ACC112 (cell line): Measurements from ENCODE around the gene TCAF1.
"Not testable (repeated sequence)": the region's sequence is repeated elsewhere in the genome, so short reads cannot be mapped to it uniquely, and the experiment has no call there.

Source experiments
- H2AFZ ChIP-seq: fragments of 200-600 bp; sonication (generic); one replicate; pipeline ENCODE4 v1.6.0; 2017; ENCODE audit warnings: antibody characterized with exemption, low read length; ENCODE audit not compliant: unreplicated experiment
- H3K27ac ChIP-seq: fragments of 200-600 bp; sonication (generic); 2 replicates; pipeline ENCODE4 v1.5.1; 2014; ENCODE audit warnings: low read depth, mild to moderate bottlenecking, antibody characterized with exemption, low read length, moderate library complexity
- H3K27me3 ChIP-seq: fragments of 200-600 bp; sonication (generic); 2 replicates; pipeline ENCODE4 v1.6.1; 2014; ENCODE audit warnings: mild to moderate bottlenecking, antibody characterized with exemption, low read length, moderate library complexity, mixed read lengths; ENCODE audit not compliant: insufficient read depth
- H3K36me3 ChIP-seq: fragments of 200-600 bp; sonication (generic); 2 replicates; pipeline ENCODE4 v1.6.1; 2016; ENCODE audit warnings: mild to moderate bottlenecking, antibody characterized with exemption, low read length, moderate library complexity, mixed read lengths; ENCODE audit not compliant: insufficient read depth
- H3K4me1 ChIP-seq: fragments of 200-600 bp; sonication (generic); one replicate; pipeline ENCODE4 v1.6.1; 2016; ENCODE audit warnings: low read length, mixed read lengths; ENCODE audit not compliant: insufficient read depth, unreplicated experiment, control insufficient read depth
- H3K4me3 ChIP-seq: fragments of 200-600 bp; sonication (generic); 2 replicates; pipeline ENCODE4 v1.5.1; 2014; ENCODE audit warnings: mild to moderate bottlenecking, low read depth, low read length
- H3K79me2 ChIP-seq: fragments of 200-600 bp; sonication (generic); one replicate; pipeline ENCODE4 v1.6.0; 2016; ENCODE audit warnings: low read length; ENCODE audit not compliant: control insufficient read depth, unreplicated experiment, insufficient read depth

The TCAF1 gene

DNA sequence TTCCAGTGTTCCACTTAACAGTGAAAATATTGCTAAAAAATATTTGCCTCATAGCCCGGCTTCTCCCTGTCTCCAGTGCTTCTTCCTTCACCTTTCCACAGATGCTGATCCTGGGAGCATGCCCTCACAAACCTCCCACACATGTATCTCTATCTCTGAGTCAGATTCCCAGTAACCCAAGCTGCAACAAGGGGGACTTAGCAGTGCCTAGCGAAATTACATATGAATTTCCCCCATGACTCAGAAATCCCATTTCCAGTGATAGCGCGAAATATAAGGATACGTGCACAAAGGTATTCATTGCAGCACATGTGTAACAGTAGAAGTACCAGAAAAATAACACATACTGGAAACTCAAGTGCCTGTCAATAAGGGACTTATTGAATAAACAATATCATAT is 75.4 kb downstream of the TCAF1 start:
- not testable (repeated sequence) for H3K4me1 ChIP-seq

DNA sequence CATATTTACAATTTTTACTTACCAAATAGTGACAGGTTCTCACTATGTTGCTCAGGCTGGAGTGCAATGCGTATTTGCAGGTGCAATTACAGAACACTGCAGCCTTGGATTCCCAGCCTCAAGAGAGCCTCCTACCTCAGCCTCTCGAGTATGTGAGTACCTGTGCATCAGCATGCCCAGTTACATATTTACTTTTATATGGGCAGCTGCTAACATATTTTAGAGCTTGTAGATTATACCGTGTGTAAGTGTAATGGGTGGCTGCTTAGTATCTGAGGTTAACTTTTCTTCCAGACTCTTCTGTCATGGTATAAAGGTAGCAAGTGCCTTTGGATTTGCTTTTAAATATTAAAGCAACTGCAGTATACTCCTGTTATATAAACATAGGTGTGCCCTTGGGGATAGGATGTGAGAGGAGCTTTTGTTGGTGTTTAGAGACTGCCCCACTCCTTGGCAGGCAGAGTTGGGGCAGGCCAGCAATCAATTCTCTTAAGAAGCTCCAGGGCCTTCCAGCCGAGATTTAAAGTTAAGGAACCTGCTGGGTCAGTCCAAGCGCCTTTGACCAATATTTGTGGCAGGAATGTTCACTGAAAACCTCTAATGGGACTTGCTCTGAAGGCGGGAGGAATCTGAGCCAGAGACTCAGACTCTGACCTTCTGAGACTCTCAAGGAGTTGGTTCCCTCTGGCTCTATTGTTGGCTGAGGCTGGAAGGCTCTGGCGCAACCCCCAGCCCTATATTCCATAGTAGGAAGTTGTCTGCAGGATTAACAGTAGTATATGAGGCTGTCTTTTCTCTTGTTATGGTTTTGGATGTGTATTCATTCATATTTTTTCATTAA is 77.5 kb downstream of the TCAF1 start:
- not testable (repeated sequence) for H3K27me3 ChIP-seq, H3K79me2 ChIP-seq, H3K4me3 ChIP-seq, H3K36me3 ChIP-seq, H2AFZ ChIP-seq, H3K4me1 ChIP-seq
- H3K27ac ChIP-seq = peak overlapping the region; percentile 29; the same call in 1 of the 2 replicates

More for the DNA sequence above, 75.4 kb downstream of the TCAF1 start:
- not testable (repeated sequence) for H3K79me2 ChIP-seq, H3K27ac ChIP-seq, H3K27me3 ChIP-seq, H3K4me3 ChIP-seq, H2AFZ ChIP-seq, H3K36me3 ChIP-seq

DNA sequence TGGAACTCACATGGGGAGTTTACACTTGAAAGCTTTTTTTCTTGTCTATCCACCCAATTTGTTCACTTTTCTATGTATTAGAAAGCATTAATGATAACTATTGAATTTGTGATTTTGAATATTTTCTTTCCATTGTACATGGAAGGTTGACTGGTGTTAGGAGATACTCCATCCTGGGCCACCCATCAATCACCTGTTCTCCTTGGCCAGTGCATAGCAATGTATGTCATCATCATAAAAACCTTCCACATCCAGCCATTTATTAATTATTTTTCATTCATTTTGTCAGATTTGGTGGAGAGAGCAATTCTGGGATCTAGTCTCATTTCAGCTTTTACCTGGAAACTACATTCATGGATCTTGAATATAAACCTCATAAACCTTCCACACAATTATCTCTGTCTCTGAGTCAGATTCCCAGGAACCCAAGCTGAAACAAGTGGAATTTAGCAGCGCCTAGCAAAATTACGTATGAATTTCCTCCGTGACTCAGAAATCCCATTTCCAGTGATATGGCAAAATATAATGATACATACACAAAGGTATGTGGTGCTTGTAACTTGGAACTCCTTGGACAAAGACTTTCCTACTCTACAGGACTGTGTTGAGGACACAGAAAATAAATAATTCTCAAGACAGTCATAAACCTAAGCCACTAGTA is 78.2 kb downstream of the TCAF1 start:
- H3K36me3 ChIP-seq, H3K79me2 ChIP-seq, H3K27me3 ChIP-seq, H3K4me3 ChIP-seq, H3K4me1 ChIP-seq, H2AFZ ChIP-seq: not testable (repeated sequence)
- peak overlapping the region; percentile 77 for H3K27ac ChIP-seq

DNA sequence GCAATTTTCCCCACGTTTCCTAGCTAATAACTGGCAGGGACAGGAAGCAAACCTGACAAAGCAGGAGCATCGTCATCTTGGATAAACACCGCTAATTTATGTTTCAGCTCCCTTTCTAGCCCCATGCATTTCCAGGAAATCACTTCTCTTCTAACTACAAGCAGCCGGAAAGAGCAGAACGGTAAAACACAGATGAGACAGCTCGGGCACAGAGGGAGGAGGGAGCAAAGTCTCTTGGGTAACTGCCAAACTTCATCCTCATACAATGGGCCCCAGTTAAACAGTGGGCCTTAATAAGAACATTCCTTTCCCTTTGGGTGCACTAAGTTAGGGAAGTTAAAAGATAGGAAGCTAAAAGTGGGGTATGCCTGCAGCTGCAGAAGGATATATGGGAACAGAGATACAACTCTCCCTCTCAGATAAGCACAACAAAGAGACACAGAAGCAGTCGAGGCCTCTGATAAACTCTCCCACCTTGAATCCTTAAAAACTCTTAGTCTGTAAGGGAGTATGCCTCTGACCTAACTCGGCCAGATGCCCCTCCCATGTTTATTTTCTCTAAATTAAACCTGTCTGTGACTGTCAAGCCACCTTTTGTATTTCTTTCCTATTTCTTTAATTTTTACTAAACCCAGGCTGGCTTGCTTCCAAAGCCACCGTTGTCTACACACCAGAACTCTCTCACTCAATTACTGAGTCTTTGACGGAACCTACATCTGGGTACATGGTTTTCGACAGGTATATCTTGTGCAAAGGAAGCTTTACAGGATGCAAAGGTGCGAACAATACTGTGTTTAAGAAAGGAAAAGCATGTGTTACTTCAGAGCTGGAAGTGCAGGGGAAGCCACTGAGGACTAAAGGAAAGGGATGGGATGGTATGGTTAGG is 80.3 kb downstream of the TCAF1 start:
- H2AFZ ChIP-seq, H3K79me2 ChIP-seq, H3K4me1 ChIP-seq, H3K27ac ChIP-seq, H3K36me3 ChIP-seq, H3K4me3 ChIP-seq, H3K27me3 ChIP-seq: not testable (repeated sequence)

DNA sequence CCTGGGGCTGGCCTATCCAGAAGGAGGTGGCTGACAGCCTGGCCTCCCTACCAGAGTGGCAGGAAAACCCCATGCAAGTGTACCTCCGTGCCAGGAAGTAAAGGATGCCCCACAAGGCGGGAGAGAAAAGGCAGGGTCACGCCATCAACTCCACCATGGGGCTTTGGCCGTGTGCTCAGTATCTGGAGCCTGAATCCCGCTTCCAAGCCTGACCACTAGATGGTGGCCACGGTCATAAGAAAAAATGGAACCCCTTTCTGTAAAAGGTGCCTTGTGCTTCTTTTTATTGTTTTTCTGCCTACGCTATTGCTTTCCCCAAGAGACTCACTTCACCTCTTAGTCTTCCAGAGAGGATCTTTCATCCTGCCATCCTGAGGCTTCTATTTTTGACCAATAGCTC is 84.1 kb downstream of the TCAF1 start:
- H3K27ac ChIP-seq, H3K4me3 ChIP-seq, H2AFZ ChIP-seq, H3K79me2 ChIP-seq, H3K27me3 ChIP-seq, H3K36me3 ChIP-seq, H3K4me1 ChIP-seq: not testable (repeated sequence)

DNA sequence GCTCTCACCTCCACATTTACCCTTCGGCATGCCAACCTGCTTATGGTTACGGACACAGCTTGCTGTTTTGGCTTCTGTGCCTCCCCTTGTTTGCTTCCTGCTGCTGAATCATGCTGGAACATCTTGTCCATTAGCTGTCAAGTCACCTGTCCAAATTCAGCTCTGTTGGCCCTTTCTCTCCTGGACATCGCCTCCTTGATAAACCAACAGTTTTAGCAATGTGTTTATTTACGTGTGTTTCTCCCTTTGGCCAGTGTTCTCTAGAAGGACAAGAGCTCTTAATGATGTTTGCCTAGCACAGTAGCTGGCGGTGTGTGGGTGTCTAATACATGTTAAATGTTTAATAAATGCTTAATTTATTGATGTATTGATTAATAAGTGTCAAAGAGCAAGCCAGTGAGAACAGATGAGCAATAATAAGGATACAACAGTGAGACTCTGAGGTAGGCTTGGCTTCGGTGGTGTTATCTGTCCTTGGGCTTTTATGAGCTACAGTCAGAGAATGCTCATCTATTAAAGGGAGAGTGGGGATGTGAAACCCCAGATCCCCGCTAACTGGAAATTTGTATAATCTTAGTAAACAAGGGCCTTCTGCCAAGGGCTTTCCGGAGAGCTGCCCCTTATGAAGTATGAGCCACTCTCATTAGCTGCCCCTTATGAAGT is 85.4 kb downstream of the TCAF1 start:
- not testable (repeated sequence) for H3K27ac ChIP-seq, H3K79me2 ChIP-seq, H3K36me3 ChIP-seq, H3K4me3 ChIP-seq, H3K4me1 ChIP-seq, H3K27me3 ChIP-seq, H2AFZ ChIP-seq

DNA sequence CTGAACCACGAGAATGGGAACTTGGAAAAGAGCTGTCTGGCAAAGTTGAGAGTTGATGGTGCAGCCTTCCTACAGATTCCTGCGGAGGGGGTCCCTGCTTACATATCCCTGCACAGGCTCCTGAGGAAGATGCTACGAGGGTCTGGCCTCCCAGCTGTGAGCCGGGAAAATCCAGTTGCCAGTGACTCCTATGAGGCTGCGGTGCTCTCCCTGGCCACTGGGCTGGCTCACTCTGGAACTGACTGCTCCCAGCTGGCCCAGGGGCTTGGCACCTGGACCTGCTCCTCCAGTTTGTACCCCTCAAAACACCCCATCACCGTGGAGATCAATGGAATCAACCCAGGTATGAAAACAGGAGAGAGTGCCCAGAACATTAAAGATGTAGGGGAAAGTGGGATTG is 91.3 kb downstream of the TCAF1 start:
- H3K27ac ChIP-seq, H3K4me3 ChIP-seq, H3K36me3 ChIP-seq, H3K79me2 ChIP-seq, H2AFZ ChIP-seq, H3K4me1 ChIP-seq, H3K27me3 ChIP-seq: not testable (repeated sequence)

DNA sequence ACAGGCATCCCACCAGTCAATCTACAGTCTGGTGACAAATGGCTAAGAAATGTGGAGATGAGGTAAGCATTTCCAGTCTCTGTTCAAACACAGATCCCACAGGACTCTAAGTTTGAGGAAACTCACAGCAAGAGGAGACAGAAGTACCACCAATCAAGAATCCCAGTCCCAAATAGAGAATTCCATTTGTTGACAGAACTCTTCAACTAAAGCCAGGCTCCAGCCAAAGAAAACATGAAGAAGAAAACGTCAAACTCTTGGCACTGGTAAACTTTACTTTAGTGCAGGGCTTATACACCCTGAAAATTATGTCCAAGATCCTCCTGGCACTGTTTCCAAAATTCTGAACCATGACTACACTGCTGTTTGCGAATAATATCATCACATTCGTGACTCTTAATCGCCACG is 95.3 kb downstream of the TCAF1 start:
- not testable (repeated sequence) for H2AFZ ChIP-seq, H3K4me1 ChIP-seq, H3K36me3 ChIP-seq, H3K4me3 ChIP-seq, H3K27ac ChIP-seq, H3K79me2 ChIP-seq, H3K27me3 ChIP-seq
